GM18517 (cell line): ENCODE data around the gene SGSM2.

Experiments used
- ATAC-seq: cut with Tn5 transposase; IDR thresholded peaks from one replicate; pipeline ENCODE4 v1.9.1; 2021; ENCODE audit warnings: mild to moderate bottlenecking, moderate library complexity; ENCODE audit not compliant: unreplicated experiment

Gene SGSM2

DNA sequence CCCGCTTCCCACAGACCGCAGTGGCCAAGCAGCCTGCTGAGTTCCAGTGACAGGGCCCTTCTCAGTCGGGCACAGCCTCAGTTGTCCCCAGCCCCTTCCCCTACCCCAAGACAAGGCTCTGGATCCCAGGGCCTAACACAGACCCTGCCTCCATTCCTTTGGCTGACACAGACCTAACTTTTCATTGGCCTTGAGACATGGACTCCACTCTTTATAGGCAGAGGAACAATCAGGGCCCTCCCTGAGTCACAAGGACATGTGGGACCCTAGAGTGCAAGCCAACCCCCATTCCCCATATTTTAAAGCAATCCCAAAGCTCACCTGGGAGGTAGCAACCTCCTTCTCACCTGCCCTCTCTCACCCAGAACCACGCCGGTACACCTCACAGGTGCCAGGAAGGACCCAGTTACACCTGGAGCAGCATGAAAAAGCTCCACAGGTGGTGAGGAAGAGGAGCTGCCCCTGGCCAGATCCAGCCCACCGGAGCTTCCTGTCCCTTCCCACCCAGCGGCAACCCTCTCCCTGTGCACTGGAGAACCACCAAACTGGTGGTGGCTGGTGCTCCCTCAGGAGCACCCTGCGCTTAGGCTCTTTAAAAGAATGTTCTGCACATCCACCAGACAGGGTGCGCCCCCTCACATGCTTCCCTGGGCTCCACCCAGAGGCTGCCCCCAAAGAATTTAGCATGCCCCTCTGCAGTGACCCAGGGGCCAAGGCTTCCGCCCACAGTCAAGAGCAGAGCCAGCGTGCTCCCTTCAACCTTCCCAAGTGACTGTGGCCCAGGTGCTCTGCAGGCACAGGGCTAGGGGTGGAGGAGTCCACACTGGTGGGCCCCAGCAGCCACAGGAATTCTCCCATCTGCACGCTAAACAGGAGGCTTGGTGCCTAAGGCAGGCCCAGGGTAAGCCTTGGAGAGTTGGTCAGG, 60.2 kb downstream of the SGSM2 start:
- no peak for ATAC-seq

DNA sequence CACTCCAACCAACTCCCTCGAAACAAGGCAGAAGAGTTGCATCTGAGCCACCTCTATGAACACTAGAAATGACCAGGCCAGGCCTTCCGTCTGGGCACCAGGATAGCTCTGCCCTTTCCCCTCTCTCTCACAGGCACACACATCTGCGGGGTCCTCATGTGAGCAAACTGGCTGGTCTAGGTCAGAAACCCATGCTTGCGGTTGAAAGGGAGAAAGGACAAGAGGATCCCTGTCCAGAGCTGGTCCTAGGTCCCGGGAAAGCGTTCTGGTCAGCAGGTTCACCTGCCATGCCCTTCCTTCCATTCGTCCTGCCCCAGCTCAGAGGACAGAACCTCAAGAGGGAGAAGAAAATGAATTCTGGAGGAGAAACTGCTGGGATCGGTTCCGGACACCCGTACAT, 60.9 kb downstream of the SGSM2 start:
- ATAC-seq: no peak

DNA sequence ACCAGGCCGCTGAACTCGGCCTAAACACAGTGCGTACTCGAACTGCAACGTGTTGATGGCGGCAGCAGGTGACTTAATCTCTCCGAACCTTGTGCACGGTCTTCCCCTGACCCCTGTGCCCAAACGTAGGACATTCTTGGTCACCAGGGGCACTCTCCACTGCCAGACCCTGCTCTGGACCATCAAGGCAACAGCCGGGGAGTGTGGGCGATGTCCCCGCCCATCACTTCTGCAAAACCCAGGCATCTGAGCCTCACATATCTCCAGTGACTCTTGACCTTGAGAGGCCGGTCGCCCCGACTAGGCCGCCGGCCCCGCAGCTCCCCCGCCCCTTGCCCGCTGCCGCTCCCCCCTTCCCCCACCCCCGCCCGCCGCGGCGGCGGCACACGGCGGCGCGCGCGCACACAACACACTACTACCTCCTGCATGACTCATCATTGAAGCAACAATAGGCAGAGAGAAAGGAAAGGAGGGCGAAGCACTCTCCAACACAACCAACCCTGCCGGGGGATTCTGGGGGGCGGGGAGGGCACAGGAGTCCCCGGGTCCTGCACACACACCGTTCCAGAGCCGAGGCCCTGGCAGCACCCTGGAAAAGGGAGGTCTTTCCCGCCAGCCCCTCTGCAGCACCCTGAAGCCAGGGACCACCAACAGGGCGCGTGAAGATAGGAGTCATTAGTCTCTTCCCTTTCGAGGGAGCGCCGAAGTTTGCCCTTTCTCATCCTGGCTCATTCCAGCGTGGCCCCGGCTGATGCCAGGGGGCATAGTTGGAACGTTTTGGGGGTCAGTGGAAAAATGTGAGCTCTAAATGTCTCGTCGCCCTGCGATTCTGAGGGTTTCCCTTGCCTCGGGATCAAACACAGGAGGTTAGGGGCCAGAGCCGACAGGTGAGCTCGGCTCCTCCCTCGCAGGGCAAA, 61.6 kb downstream of the SGSM2 start:
- ATAC-seq: no peak

GRCh38 chr17:2399572-2400473, 62.5 kb downstream of the SGSM2 start:
- ATAC-seq: peak; percentile 35

DNA sequence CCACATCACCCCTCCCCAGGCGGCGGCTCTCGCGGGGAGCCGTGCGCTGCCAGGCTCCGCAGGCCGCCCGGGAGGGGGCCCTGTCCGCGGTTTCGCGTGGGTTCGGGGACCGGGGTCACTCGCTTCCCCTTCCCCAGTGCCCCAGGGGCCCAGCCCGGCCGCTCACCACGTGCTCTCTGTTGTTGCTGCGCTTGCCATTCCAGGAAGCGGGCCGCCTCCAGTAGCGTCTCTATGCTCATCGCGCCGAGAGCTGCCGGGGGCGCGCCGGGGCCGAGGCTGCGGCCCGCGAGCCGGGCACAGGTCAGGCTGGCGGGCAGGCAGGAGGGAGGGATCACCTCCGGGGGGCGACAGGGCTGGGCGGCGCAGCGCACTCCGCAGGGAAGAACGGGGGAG, 63.2 kb downstream of the SGSM2 start:
- no peak for ATAC-seq

DNA sequence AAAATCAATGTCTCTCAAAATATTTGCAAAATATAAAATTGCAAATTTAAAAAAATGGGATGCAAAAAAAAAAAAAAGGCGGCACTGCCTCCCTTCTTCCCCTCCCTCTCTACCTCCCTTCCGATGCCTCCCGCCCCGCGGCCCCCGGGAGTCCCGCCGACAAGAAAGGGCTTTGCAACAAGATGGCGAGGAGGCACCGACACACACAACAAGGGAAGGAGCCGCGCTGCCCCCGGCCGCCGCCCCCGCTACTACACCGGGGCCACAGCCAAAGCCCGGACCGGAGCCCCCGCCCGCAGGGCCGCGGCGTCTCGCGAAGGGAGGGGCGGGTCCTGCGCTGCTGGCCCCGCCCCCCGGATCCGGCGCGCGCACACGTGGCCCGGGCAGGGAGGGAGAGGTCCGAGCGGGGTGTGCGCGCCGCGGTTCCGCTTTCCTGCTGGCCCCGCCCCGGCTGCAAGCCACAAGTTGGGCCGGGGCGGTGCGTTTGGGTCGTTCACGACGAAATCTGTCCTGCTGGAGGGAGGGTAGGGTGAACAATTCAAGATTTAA, 63.6 kb downstream of the SGSM2 start, which contains the start of gene MNT:
MNT (minus strand) TSS at position 184 of the 549 bp plus-strand sequence. CDS start 348 bp downstream, outside the sequence.
- ATAC-seq: peak; percentile 25

GRCh38 chr17:2401426-2402221, 64.3 kb downstream of the SGSM2 start:
- peak; percentile 55 for ATAC-seq

GRCh38 chr17:2402544-2402943, 65.2 kb downstream of the SGSM2 start:
- no peak for ATAC-seq

GRCh38 chr17:2403044-2403443, 65.7 kb downstream of the SGSM2 start:
- no peak for ATAC-seq

DNA sequence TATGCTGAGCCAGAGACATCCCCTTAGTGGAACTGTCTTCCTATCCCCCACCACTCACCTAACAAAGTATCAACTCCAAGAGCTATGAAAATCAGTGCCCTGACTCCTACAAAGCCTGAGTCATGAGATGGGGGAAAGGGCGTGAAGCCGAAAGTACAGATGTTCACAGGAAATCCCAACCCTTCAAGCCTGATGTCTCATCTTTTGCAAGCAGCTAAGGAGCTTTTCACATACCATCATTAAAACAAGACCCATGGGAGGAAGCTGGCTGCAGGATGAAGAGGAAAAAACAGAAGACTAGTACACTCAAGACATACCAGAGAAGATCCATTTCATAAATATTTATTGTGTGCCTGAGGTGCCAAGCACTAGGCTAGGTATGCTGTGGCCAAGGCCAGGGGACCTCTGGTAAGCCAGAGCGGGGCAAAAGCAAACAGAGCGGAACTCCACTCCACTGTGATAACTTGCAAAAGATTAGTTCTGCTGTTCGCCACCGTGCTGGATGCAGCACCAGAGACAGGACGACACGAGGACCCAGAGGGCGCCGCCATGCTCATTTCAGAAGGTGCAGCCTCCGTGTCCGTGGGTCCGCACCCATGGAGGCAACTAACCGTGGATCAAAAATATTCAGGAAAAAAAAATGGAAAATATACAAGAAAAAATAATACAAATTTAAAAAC, 68.1 kb downstream of the SGSM2 start:
- ATAC-seq: no peak

DNA sequence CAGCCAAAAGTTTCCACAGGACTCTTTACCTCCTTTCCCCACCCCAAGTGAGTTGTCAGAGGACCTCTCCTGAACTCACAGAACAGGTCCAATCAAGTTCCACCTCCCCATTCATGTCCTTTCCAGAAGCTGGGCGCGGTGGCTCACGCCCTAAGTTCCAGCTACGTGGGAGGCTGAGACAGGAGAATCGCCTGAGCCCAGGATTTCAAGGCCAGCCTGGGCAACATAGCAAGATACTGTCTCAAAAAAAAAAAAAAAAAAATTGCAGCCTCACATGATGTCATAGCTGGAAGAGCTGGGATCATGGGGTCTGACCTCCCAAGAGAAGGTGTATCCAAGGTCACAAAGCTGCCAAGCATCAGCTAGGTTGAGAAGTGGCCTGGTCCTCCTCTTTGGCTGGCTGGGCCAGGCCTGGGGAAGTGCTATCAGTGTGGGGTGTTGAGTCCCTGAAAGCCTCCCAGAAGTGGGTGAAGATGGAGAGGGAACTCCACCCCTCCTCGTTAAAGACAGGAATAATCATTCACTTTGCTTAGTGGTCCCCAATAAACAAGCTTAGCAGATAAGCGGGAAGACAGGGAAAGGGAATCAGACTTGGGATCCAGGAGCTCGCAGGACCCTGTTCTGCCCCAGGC, 69.1 kb downstream of the SGSM2 start:
- no peak for ATAC-seq

DNA sequence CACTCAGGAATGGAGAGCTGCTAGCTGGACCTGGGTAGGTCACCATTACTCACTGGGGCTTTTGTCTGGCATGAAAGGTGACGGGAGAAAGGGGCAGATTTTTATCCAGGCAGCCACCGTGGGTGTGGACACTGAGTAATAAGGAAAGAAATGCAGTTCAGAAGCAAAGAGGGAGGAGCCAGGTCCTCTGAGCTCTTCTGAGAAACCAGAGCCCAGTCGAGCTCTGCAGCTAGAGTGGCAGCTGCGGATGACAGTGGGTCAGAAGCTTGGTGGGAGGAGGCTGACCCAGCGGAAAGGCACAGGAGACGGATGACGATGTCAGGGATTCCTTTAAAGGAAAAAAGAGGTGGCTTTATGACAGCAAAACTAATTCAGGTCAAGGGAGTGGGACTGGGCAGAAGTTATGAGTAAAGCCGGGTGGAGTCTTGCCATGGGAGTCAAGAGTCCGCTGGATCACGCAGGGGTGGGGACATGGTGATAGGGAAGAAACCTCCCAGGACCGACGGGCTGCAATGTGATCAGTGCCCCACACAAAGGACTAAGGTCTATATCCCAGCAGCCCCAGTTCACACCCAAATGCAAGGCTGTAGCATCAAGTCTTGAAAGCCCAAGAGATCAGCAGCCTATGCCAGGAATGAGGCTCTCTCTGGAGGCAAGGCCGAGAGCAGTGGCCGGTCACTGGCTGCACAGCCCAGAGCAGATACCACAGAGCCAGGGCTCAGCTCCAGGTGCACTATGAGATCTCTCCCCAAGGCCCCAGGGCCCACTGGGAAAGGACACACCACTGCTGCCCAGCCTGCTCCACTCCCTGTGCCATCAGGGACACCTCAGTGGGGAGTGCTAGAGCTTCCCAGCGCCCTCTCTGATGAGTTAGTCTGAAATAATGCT, 69.8 kb downstream of the SGSM2 start:
- ATAC-seq: no peak

DNA sequence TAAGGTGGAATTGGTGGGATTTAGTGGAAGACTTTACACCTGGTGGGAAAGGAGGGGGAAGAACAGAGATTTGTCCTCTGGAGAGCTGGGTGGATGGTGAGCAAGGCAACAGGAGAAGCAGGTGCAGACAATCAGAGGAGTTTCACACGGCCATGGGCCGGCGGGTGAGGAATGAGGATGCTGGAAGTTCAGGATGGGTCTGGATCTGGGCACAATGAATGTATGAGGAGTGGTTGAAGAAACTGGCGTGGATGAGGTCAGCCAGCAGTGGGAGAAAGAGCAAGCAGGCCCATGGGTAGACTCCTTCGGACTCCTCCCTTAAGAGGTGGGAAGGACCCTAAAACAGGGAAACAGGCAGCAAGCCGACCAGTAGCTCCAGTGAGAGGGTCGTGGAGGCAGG, 73.7 kb downstream of the SGSM2 start:
- ATAC-seq: no peak

DNA sequence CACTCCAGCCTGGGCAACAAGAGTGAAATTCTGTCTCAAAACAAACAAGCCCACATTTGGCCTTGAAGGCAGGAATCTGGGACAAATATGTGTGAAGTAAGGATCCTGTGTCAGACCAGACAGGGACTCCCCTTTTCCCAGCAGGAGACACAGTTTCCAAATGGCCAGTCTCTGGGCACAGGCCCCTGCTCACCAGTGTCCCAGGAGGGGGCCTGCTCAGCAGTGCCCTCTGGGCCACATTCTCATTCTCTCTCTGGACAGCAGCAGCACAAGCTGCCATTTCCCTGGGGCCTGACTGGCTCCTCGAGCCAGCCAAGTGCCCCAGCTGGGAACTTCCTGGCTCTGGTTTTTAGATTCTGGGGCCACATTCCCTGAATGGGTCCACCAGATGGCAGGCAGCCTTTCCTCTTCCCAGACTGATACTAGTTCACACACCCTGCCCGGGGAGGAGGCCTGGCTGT, 75.3 kb downstream of the SGSM2 start:
- ATAC-seq: no peak

GRCh38 chr17:2414446-2415064, 77.3 kb downstream of the SGSM2 start:
- ATAC-seq: no peak

GRCh38 chr17:2415081-2415480, 77.8 kb downstream of the SGSM2 start:
- ATAC-seq: no peak
